ENCODE measurements around the gene SPATA32.

The SPATA32 gene

DNA sequence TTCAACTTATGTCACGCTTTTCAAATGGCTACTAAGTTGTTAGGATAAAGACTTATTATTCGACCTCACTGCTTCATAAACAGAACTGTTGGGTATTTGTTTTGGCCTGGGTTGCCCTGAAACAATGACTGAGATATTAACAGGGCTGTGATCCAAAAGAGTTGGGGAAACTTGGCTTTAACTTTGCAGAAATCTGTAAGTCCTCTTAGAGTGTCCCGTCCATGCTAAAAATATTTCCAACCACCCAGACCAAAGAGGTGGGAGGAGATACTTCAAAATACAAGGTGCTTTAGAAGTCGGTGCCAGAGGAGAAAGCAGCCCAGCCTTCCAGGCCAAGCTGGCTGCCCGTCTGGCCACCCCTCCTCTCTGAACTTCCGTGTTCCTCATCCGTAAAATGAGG lies 16.1 kb upstream of the SPATA32 start:
- Histone ChIP-seq H3K27ac (ENCODE audit: low read length) (no peak overlapping the region), H3K4me3 (ENCODE audit: low read length) (no peak overlapping the region), H3K9ac (ENCODE audit: low read length) (no peak overlapping the region), H3K9me3 (replicated peaks; ENCODE audit: insufficient read depth, low read length) (no peaks in the 10 kb centered on the region), H4K20me1 (ENCODE audit: insufficient read depth, low read length) (no peaks in the 10 kb centered on the region), H3K4me1 (ENCODE audit: low read length) (peaks cover 5% of the 10 kb centered on the region; the same call in 1 of the 2 replicates), H3F3A (ENCODE audit: insufficient read depth, low read length) (peaks cover 7% of the 10 kb centered on the region; the same call in 1 of the 2 replicates), H3K27me3 (replicated peaks; ENCODE audit: insufficient read depth, low read length) (no peaks in the 10 kb centered on the region), H3K36me3 (replicated peaks; ENCODE audit: insufficient read depth, low read length) (peaks cover 4% of the 10 kb centered on the region; the same call in 1 of the 2 replicates), H3K4me2 (ENCODE audit: low read depth, low read length) (no peak overlapping the region), H3K79me2 (ENCODE audit: low read length) (no peaks in the 10 kb centered on the region), H2AFZ (ENCODE audit: low read length) (no peak overlapping the region), H3K9me2 (replicated peaks; ENCODE audit: insufficient read depth, low read length) (no peaks in the 10 kb centered on the region)
- DNase-seq = no peak
- TF ChIP-seq, protein P1, sequence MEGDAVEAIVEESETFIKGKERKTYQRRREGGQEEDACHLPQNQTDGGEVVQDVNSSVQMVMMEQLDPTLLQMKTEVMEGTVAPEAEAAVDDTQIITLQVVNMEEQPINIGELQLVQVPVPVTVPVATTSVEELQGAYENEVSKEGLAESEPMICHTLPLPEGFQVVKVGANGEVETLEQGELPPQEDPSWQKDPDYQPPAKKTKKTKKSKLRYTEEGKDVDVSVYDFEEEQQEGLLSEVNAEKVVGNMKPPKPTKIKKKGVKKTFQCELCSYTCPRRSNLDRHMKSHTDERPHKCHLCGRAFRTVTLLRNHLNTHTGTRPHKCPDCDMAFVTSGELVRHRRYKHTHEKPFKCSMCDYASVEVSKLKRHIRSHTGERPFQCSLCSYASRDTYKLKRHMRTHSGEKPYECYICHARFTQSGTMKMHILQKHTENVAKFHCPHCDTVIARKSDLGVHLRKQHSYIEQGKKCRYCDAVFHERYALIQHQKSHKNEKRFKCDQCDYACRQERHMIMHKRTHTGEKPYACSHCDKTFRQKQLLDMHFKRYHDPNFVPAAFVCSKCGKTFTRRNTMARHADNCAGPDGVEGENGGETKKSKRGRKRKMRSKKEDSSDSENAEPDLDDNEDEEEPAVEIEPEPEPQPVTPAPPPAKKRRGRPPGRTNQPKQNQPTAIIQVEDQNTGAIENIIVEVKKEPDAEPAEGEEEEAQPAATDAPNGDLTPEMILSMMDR (IDR thresholded peaks at IDR 0.05; ENCODE audit: low read length) = no peak
- TF ChIP-seq EZH2phosphoT487 (IDR thresholded peaks at IDR 0.05; ENCODE audit: low read length) (no peak), EZH2 (optimal IDR thresholded peaks at IDR 0.05; ENCODE audit: low read depth, low read length) (no peak)

GRCh38 chr17:45277216-45277849 lies 15.4 kb upstream of the SPATA32 start:
- Histone ChIP-seq H3K27ac (ENCODE audit: low read length) (no peak overlapping the region), H3K9ac (ENCODE audit: low read length) (no peak overlapping the region), H3K4me1 (ENCODE audit: low read length) (peaks cover 5% of the 10 kb centered on the region; the same call in 1 of the 2 replicates)

GRCh38 chr17:45276031-45276430 lies 14.1 kb upstream of the SPATA32 start:
- H3K79me2 ChIP-seq (ENCODE audit: low read length) = no peaks in the 10 kb centered on the region
- H3K36me3 ChIP-seq (replicated peaks; ENCODE audit: insufficient read depth, low read length) = peaks cover 4% of the 10 kb centered on the region; the same call in 1 of the 2 replicates
- DNase-seq = no peak

More at GRCh38 chr17:45277216-45277849, 15.4 kb upstream of the SPATA32 start:
- TF ChIP-seq, protein P1 (IDR thresholded peaks at IDR 0.05; ENCODE audit: low read length) = peak; percentile 68
- TF ChIP-seq EZH2phosphoT487 (IDR thresholded peaks at IDR 0.05; ENCODE audit: low read length) = no peak
- Histone ChIP-seq H3F3A (ENCODE audit: insufficient read depth, low read length) (peaks cover 7% of the 10 kb centered on the region; the same call in 1 of the 2 replicates), H3K27me3 (replicated peaks; ENCODE audit: insufficient read depth, low read length) (no peaks in the 10 kb centered on the region), H2AFZ (ENCODE audit: low read length) (no peak overlapping the region), H3K36me3 (replicated peaks; ENCODE audit: insufficient read depth, low read length) (peaks cover 4% of the 10 kb centered on the region; the same call in 1 of the 2 replicates), H3K4me2 (ENCODE audit: low read depth, low read length) (no peak overlapping the region), H4K20me1 (ENCODE audit: insufficient read depth, low read length) (no peaks in the 10 kb centered on the region), H3K9me2 (replicated peaks; ENCODE audit: insufficient read depth, low read length) (no peaks in the 10 kb centered on the region), H3K4me3 (ENCODE audit: low read length) (no peak overlapping the region), H3K9me3 (replicated peaks; ENCODE audit: insufficient read depth, low read length) (no peaks in the 10 kb centered on the region), H3K79me2 (ENCODE audit: low read length) (no peaks in the 10 kb centered on the region)
- DNase-seq = peak; percentile 89

More at GRCh38 chr17:45276031-45276430, 14.1 kb upstream of the SPATA32 start:
- Histone ChIP-seq H3K27me3 (replicated peaks; ENCODE audit: insufficient read depth, low read length) (no peaks in the 10 kb centered on the region), H3K4me2 (ENCODE audit: low read depth, low read length) (no peak overlapping the region), H3K9ac (ENCODE audit: low read length) (no peak overlapping the region), H3K9me2 (replicated peaks; ENCODE audit: insufficient read depth, low read length) (no peaks in the 10 kb centered on the region), H3K4me1 (ENCODE audit: low read length) (peaks cover 5% of the 10 kb centered on the region; the same call in 1 of the 2 replicates), H3K9me3 (replicated peaks; ENCODE audit: insufficient read depth, low read length) (no peaks in the 10 kb centered on the region), H3K27ac (ENCODE audit: low read length) (no peak overlapping the region), H3K4me3 (ENCODE audit: low read length) (no peak overlapping the region), H3F3A (ENCODE audit: insufficient read depth, low read length) (peaks cover 7% of the 10 kb centered on the region; the same call in 1 of the 2 replicates), H4K20me1 (ENCODE audit: insufficient read depth, low read length) (no peaks in the 10 kb centered on the region), H2AFZ (ENCODE audit: low read length) (no peak overlapping the region)
- TF ChIP-seq, protein P1 (IDR thresholded peaks at IDR 0.05; ENCODE audit: low read length) = no peak
- no peak for TF ChIP-seq EZH2phosphoT487 (IDR thresholded peaks at IDR 0.05; ENCODE audit: low read length)
- no peak for TF ChIP-seq EZH2 (optimal IDR thresholded peaks at IDR 0.05; ENCODE audit: low read depth, low read length)
